NCI-H82 treated with DMSO at 0.1 percent for 48 hours (cell line): ENCODE results near the gene SH3GL3.

ENCODE experiments used
- DNase-seq: peaks from one replicate; lab custom pipeline; 2025; ENCODE audit not compliant: unreplicated experiment; lab: John Stamatoyannopoulos, UW

The SH3GL3 gene

DNA sequence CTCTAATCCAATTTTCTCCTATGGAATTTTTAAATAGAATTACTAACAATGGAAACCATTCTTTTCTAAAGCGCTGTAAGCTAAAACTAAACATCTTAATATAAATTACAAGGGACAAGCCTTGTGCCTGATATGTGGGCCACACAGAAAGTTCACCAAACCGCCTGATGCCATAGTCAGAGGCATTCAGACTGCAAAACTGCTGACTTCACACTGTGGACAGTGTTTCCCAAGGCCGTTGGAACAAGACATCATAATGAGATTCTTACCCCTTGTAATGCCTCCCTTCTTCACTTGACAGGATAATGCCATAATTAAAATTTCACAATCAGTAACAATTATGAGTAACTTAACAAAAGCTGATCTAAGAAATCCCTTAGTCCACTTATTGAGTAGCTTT lies 14.9 kb downstream of the SH3GL3 start:
- no peak for DNase-seq

DNA sequence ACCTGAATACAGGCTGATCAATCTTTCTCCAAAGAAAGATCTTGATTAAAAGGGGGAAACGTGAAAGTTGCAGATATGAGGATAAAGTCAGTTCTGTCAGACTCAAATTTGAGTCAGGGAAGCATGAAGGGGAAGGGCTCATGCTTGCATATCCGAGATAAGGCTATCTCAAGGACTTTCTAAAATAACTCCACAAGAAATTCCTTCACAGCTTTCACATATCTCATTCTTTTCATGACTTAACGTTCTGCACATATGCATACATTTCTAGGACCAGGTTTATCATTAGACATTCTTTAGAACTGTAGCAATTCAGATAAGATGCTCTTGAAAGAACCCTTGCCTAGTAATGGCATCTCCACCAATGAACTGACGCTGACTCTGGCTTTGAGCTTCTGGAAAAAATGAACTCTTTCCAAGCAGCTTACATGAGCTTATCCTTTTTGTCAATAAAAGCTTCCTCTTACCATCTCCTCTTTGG lies 15.9 kb downstream of the SH3GL3 start:
- DNase-seq = no peak

DNA sequence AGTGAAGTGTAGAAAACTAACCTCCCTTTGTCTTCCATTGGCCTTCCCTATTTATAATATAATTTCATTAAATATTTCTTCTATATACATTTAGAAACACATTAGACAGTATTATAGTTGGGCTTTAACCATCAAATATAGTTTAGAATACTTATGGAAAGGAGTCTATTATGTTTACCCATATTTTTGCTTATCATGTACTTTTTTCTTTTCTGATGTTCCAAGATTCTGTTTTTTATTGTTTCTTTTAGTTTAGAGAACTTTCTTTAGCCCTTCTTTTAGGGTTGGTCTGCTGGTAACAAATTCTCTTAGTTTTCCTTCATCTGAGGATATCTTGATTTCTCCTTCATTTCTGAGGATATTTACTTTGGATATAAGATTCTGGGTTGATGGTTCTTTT lies 23.7 kb downstream of the SH3GL3 start:
- DNase-seq = no peak

- DNase-seq = no peak
Measured at GRCh38 chr15:83471307-83471866, 24.2 kb downstream of the SH3GL3 start.

GRCh38 chr15:83472151-83472550 lies 25.0 kb downstream of the SH3GL3 start:
- no peak for DNase-seq

DNA sequence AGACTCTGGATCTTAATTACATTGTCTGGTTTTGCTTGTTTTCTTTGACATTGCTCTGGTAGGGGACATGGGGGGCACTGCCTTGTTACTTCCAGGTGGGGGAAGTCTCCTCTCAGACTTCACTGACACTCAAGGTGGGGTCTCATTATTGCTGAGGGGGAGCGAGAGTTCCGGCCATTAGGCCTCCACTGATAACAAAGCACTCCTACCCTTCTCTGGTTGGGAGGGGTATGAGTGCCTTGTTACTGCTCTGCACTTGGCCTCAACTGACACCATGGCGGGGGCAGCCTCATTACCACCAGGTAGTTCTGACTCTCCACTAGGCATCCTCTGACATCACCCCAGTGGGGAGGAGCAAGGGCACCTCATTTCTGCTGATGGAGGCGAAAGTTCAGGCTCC lies 25.7 kb downstream of the SH3GL3 start:
- no peak for DNase-seq

DNA sequence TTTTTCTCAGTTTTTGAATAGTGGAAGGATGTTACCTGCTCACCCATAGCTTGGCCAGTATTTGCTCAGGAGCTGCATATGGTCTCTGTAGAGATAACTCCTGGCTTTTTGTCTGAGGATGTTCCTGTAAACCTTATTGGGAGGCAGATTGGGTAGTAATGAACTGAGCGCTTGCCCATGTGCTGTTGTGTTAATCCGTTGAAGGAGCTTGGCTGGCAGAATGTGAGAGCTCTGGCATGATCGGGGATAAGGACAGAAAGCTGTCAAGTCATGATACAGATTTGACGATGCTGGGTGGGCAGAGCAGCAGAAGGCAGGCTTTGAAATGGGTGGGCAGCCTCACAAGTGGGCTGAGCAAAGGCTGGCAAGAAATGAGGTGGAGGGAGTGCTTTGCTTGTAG lies 27.4 kb downstream of the SH3GL3 start:
- no peak for DNase-seq

GRCh38 chr15:83475551-83475950 lies 28.4 kb downstream of the SH3GL3 start:
- no peak for DNase-seq

GRCh38 chr15:83476066-83476465 lies 28.9 kb downstream of the SH3GL3 start:
- no peak for DNase-seq

DNA sequence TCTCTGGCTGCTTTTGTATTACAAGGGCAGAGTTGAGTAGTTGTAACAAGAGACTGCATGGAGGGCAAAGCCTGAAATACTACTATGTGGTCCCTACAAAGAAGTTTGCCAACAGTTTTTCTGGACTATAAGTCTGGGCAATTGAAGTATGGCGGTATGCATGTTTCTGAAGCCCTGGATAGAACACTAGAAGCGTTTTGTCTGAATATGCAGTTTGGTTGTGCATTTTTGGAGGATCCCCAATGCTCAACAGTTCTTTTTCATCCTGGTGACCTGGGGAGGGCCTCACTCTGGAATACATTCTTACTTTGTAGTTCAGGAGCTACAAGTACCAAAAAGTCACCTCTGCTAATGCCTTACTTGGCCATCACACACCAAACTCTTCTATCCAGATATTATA lies 29.6 kb downstream of the SH3GL3 start:
- DNase-seq = no peak

- no peak for DNase-seq
Measured at GRCh38 chr15:83477172-83477807, 30.1 kb downstream of the SH3GL3 start.

- no peak for DNase-seq
Measured at GRCh38 chr15:83477808-83478537, 30.8 kb downstream of the SH3GL3 start.

GRCh38 chr15:83483612-83484011 lies 36.5 kb downstream of the SH3GL3 start:
- no peak for DNase-seq

- DNase-seq = no peak
Measured at GRCh38 chr15:83484636-83485035, 37.5 kb downstream of the SH3GL3 start.

DNA sequence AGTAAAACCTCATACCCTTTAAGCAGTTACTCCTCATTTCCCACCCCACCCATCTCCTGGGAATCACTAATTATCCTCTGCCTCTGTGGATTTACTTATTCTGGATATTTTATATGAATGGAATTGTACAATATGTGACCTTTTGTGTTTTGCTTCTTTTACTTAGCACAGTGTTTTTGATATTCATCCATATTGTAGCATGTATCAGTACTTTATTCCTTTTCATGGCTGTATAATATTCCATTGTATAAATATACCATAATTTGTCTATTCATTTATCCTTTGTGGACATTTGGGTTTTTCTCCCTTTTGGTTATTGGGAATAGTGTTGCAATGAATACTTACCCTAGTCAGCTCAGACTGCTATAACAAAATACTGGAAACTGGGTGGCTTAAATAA lies 39.2 kb downstream of the SH3GL3 start:
- DNase-seq = no peak

GRCh38 chr15:83487519-83487918 lies 40.4 kb downstream of the SH3GL3 start:
- DNase-seq = no peak

GRCh38 chr15:83489690-83490089 lies 42.5 kb downstream of the SH3GL3 start:
- no peak for DNase-seq

DNA sequence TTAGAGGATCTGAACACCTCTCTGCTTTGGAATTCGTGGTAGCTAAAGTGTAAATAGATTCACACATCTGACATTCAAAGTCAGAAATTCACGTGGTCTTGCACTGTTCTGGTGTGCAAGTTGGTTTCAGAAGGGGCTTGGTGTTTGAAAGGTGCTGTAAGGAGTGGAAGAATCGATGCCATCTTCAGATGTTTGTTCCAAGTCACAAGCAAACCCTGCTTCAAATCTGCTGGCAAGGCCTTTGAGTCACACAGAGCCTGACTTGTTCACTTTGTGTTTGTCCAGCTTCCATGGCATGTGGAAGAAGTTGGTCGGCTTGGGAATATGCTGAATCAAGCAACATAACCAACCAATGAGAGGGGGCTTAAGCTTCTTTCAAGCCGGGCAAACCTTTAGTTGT lies 44.3 kb downstream of the SH3GL3 start:
- no peak for DNase-seq

GRCh38 chr15:83496766-83497165 lies 49.6 kb downstream of the SH3GL3 start:
- no peak for DNase-seq

GRCh38 chr15:83498374-83498773 lies 51.2 kb downstream of the SH3GL3 start:
- DNase-seq = no peak

GRCh38 chr15:83498801-83499200 lies 51.7 kb downstream of the SH3GL3 start:
- no peak for DNase-seq

DNA sequence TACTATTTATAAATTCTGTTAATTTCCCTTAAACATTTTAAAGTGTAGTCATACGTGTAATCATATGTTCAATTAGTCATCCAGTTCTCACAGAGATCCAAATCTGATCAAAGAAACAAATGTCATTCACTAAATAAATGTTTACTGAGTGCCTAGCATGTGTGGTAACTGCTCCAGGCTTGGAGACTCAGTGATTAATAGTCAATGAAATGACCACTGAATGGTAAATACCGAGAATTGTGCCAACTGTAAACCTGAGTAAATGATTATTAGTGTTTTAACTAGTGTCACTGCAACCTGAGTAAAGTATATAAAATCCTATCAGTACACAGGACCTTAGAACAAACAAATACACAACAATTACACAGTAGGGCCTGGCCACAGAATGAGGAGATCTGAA lies 52.3 kb downstream of the SH3GL3 start:
- no peak for DNase-seq
